GM19099 (cell line): ENCODE results near the gene SRPX.

Experiments
- POLR2A ChIP-seq: IDR thresholded peaks from 3 replicates; pipeline ENCODE4 v1.6.1; 2011; ENCODE audit warnings: low read depth; ENCODE audit not compliant: insufficient read length; ENCODE audit errors: extremely low read depth

The SRPX gene

GRCh38 chrX:38220415-38221390, at the start of gene SRPX:
Gene SRPX (minus strand): TSS chrX:38220871. CDS start chrX:38220792, 79 bp downstream.
- TF ChIP-seq POLR2A, result no peak

- no peak for TF ChIP-seq POLR2A
Observed at GRCh38 chrX:38268011-38268410, 47.3 kb upstream of the SRPX start.

- TF ChIP-seq POLR2A, result no peak
Observed at GRCh38 chrX:38262715-38263620, 42.3 kb upstream of the SRPX start.

- no peak for TF ChIP-seq POLR2A
Observed at GRCh38 chrX:38260231-38260630, 39.6 kb upstream of the SRPX start.

DNA sequence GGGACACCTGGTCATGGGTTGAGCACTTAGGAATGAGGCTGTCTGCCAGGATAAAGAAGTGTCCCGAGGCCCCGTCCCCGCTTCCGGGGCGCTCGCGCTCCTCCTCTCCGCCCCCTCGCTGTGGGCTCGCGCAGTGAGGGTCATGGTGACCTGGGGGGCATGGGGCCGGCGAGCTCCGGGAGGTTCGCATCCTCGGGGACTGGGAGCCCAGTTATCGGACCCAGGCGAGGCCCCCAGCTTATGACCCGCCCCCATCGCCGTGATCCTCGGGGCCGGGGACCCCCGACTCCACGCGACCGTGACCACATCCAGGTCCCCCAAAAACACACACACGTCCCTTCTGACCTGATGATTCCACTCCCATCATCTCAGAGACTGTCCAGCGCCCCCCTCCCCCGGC, 35.3 kb upstream of the SRPX start:
- no peak for TF ChIP-seq POLR2A

- TF ChIP-seq POLR2A, result no peak
Observed at GRCh38 chrX:38249965-38250364, 29.3 kb upstream of the SRPX start.

- no peak for TF ChIP-seq POLR2A
Observed at GRCh38 chrX:38247051-38247450, 26.4 kb upstream of the SRPX start.

DNA sequence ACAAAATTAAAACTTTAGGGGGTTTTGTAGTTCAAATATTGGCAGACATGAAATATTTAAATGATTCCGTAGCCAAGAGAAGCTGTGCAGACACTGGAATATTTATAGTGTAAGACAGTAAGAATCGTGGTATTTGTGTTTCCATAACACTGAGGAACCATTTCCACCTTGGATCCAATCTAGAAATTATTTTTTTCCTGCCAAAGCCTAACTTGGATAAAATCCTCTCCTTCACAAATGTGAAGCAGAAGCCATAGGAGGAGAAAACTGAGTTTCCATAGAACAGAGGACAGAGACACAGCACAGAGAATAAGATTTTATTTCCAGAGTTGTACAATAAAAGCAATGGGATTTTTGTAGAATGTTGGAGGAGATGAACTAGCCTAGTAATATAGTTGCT, 19.9 kb upstream of the SRPX start:
- TF ChIP-seq POLR2A, result no peak

DNA sequence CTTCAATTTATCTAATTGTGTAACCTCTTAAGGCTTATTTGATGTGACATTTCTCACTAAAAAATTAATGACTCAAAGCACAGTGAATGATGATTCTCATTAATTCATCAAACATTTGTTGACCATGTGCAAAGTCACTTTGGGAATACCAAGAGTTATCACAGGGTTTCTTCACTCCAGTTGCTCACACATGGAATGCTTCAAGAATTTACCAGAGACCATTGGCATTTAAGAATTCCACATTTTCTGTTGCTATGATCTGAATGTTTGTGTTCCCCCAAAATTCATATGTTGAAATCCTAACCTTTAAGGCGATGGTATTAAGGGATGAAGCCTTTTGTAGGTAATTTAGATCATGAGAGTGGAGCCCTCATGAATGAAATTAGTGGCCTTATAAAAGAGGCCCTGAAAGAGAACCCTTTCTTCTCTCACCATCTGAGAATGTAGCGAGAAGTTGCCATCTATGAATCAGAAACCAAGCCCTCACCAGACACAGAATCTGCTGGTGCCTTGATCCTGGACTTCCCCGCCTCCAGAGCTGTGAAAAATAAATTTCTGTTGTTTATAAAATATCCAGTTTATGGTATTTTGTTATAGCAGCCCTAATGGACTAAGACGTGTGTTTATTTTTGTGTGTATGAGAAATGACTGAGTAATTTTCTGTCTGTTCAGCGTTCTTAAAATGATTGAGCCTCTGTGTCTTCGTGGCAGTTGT, 16.4 kb upstream of the SRPX start:
- no peak for TF ChIP-seq POLR2A

GRCh38 chrX:38233891-38234667, 13.4 kb upstream of the SRPX start:
- no peak for TF ChIP-seq POLR2A

DNA sequence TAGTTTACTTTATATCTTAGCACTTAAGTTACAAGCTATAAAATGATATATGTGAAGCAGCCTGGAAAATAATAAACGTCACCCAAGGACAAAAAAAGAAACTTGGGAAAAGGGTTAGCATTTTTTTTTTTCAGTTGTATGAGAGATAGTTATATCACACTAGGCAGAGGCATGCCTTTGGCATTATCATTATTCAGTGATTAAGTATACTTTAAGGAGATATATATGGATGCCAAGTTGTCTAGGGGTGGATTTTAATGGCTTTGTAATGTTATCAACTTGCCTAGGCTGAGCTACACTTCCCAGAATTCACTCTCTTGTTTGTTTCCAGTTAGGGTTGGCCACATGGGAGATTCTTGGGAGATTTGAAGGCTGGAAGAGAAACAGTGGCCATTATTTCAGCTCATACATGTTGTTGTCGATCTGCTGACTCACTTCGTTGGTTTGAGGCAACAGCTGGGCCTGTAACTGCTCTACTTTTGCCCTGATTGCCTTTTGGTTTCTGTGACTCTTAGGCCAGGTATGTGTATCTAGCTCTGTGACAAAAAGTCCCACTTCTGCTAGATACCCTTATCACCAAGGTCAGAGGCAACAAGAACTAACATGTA, 11.5 kb upstream of the SRPX start:
- TF ChIP-seq POLR2A, result no peak

DNA sequence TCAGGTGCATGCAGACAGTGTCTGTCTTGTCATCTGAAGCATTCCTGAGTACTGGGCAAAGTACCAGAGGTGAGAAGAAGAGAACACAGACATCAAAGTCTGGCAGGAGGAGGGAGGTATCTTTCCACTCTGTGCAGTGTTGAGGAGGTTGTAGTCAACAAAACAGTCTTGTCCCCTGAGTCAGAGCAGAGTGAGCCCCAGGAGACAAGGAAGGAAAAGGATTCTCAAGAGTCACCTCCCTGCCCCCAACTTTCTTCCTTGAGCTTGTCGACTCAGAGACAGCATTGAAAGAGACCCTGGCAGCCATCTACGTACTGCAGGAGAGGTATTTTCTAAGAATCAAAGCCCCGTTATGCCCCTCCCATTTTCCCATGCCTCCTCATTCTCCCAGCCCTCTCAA, 4.4 kb upstream of the SRPX start:
- no peak for TF ChIP-seq POLR2A

GRCh38 chrX:38224160-38224559, 3.5 kb upstream of the SRPX start:
- no peak for TF ChIP-seq POLR2A
